HuH-7.5 (cell line): ENCODE measurements around the gene CEP55.
A peak's percentile ranks its signal among the peaks of the same experiment; 100 is the strongest.
"Not testable (repeated sequence)": the region's sequence is repeated elsewhere in the genome, so short reads cannot be mapped to it uniquely, and the experiment has no call there.

Experiments used
- DNase-seq: peaks from one replicate; pipeline ENCODE4 v3.0.0; 2011; ENCODE audit warnings: low spot score

The CEP55 gene

DNA sequence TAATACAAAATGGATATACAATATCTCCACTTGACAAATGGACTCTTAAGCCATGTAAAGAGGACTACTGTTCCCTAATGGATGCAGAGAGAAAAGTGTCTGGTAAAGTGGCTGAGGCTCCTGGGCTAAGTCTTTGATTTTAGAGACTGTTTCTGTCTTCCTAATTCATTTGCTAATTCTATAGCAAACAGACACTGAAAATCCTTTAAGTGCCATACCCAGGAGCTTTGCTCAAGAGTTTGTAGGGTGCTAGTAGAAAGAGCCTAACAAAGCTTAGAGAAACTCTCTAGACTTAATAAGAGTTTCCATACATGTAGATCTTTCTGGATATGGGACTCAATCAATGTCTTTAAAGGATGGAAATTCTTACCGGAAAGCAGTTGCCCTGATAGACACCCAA is 16.7 kb downstream of the CEP55 start:
- DNase-seq = no peak

DNA sequence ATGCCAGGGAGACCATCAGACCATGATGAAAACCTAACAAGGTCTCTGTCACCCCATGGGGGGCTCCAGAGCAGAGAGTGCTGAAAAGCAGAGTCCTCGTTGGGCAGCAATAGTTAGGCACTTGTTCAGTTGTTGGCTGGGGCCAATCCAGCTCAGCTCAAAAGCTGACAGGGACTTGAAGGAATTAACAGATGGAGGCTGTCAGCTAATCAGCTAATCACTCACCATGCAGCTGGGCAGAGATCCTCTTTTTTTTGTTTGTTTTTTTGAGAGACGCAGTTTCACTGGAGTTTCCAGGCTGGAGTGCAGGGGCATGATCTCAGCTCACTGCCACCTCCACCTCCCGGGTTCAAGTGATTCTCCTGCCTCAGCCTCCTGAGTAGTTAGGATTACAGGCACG is 18.1 kb downstream of the CEP55 start:
- DNase-seq = no peak

DNA sequence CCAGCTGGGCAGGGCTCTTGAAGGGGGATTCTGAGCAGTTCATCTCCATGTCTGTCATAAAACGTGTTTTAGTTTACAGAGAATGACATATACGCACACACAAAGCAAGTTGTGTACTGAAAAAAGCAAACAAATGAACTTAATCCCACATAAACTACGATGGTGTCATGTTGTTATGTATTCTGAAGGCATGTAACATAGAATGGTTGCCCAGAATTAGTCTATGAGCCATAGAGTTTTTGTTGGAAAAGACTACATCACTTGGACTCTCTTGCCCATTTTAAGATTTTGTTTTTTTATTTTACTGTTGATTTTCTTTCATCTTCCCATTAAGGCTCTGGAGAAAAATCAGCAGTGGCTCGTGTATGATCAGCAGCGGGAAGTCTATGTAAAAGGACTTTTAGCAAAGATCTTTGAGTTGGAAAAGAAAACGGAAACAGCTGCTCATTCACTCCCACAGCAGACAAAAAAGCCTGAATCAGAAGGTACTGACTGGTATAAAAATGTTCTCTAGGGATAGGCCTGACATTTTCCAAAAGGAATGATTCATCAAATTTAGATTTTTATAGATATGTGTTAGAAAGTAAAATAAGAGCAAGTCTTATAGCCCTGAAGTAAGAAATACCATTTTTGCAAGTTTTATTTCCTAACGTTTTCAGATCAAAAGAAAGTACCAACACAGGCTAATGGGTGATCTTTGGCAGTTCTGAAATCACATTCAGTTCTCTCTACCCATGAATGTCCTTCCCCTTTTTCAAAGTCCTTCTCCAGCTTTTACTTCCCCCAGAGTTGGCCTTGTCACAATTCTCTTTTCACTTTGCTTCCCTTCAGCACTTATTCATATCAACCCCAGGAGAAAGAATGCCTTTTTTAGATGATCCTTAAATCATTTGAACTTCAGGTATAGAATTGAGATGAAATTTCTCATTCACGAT is 18.9 kb downstream of the CEP55 start:
- no peak for DNase-seq

DNA sequence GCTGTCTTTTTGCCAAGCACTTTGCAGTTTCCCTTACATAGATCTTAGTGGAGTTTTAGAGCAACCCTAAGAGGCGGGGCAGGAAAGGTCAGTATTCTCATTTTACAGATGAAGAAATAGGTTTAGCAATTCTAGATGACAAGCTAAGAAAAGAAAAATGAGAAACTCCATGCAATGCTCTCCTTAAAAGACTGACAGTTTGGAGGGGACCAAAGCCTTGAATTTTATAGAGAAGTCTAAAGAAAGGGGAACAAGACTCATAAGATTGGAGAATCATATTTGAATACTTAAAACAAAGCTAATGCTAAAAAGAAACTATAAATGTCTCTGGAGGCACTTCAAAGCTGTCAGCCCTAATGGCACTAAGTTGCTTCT is 19.6 kb downstream of the CEP55 start:
- no peak for DNase-seq

DNA sequence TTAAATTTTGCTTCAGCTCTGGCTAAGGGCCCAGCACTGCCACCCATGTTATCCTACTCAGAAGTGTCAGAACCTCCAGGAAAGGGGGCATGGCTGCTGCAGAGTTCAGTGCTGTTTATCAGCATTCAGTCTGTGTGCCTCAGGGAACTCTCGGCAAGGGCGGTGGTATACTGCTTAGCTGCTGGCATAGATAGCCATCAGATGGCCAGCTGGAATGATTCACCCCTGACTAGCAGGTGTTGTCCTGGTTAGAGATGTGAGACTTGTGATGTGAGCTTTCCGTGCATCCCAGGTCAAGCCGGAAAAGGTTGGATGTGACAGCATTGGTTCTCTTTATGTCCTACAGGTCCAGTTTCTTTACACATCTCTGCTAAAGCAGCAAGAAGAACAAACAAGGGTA is 22.1 kb downstream of the CEP55 start:
- DNase-seq = no peak

DNA sequence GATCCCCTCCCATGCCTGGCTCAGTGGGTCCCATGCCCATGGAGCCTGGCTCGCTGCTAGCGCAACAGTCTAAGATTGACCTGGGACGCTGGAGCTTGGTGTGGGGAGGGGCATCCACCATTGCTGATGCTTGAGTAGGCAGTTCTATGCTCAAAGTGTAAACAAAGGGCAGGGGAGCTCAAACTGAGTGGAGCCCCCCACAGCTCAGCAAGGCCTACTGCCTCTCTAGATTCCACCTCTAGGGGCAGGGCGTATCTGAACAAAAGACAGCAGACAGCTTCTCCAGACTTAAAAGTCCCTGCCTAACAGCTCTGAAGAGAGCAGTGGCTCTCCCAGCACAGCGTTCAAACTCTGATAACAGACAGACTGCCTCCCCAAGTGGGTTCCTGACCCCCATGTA is 38.9 kb downstream of the CEP55 start:
- no peak for DNase-seq

DNA sequence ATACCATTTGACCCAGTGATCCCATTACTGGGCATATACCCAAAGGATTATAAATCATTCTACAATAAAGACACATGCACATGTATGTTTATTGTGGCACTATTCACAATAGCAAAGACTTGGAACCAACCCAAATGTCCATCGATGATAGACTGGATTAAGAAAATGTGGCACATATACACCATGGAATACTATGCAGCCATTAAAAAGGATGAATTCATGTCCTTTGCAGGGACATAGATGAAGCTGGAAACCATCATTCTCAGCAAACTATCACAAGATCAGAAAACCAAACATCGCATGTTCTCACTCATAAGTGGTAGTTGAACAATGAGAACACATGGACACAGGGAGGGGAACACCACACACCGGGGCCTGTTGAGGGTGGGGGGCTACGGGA is 44.5 kb downstream of the CEP55 start:
- DNase-seq = not testable (repeated sequence)

DNA sequence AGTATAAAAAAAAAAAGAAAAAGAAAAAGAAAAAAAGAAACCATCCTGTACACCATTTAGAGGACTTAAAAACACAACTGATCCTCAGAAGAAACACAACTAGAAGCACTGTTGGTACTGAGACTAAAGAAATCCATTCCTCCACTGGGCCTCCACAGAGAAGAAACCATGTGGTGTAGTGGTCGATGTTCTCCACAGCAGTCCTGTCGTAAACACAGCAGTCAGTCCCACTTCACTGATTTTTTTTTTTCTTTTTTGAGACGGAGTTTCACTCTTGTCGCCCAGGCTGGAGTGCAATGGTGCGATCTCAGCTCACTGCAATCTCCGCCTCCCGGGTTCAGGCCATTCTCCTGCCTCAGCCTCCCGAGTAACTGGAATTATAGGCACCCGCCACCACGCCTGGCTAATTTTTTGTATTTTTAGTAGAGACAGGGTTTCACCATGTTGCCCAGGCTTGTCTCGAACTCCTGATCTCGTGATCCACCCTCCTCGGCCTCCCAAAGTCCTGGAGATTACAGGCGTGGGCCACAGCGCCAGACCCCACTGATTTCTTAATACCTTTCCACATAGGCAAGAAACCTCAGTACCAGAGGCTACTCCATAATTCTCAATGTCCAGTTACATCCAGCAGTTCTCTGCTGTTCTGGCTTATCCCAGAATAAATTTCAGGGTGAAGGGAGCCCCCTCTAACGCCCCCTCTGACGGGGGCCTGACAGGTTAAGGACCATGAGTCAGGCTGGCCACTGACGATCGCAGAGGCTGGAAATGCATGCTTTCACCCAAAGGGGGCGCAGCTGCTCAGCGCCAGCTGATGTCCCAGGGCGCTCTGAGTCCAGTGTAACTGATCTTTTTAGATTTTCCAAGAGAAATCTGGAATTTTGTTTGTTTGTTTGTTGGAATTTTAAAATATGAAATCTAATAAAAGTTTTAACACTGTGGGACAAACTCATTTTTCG is 45.3 kb downstream of the CEP55 start:
- DNase-seq = no peak

DNA sequence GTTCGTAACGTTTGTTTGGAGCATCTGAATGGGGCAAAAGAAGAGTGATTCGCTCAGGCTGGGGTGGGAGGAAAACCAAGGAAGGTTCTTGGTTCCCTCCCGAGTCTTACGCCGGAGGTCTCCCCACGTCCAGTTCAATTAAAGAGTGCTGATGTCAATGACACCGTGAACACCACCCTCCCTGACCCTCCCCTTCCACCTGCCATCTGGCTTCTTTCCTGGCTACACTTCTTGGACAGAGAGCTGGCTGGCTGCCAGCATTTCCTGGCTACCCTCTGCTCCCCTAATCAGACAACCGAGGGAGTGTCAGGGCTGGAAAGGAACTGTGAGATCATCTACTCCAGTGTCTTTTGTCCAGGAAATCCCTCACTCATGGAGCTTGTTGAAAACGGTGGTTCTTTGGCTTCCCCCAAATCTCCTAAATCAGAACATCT is 46.0 kb downstream of the CEP55 start:
- DNase-seq = no peak

DNA sequence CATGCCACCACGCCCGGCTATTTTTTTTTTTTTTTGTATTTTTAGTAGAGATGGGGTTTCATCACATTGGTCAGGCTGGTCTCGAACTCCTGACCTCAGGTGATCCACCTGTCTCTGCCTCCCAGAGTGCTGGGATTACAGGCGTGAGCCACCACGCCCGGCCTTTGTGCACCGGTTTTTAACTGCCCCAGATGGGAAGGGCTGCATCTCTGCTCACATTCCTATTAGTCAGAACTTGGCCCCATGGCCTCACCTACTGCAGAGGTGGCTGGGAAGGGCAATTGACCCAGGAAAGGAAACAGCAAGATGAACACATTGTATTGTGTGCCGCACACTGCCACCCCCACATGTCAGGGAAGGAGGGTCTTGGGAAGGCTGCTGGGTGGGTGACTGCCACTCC is 50.6 kb downstream of the CEP55 start:
- DNase-seq = not testable (repeated sequence)

DNA sequence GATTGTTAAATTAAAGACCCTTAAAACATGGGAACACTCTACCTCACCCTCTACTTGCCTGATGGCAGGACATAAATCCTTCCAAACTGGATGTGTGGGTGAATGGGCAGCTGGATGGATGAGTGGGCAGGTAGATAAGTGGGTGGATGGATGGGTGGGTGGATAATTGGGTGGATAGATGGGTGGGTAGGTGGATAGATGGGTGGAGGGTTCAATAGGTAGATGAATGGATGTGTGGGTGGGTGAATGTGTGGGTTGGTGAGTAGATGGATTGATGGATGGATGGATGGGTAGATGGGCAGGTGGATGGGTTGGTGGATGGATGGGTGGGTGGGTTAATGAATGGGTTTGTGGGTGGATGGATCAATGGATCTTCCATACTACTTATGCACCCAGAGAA is 51.1 kb downstream of the CEP55 start:
- DNase-seq = no peak

DNA sequence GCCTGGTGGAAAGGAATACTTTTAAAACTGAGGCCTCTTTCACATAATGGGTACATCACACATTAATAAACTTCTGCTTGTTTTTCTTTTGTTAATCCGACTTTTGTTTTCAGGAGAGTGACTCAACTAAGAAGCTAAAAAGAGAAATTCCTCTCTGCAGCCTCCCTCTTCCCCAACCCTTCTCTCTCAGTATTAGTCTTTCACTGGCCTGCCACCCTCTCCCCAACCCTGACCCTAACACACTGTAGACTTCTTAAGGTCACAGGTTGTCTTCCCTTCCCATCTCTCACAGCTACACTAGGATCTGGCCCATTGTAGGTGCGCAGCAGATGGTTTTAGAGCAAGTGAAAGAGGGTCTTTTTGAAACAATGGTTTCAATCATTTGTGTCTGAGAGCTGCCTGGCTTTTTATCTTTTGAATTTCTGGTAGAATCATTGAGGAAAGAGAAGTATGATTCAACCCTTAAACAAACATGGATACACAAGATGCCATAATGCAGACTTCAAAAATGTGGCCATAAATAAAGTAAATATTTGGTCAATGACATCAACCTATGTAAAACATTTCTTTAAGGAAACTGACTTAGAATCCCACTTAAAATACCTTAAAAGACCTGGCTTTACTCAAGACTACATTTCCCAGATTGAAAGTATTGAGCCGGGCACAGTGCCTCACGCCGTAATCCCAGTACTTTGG is 52.1 kb downstream of the CEP55 start:
- DNase-seq = no peak

DNA sequence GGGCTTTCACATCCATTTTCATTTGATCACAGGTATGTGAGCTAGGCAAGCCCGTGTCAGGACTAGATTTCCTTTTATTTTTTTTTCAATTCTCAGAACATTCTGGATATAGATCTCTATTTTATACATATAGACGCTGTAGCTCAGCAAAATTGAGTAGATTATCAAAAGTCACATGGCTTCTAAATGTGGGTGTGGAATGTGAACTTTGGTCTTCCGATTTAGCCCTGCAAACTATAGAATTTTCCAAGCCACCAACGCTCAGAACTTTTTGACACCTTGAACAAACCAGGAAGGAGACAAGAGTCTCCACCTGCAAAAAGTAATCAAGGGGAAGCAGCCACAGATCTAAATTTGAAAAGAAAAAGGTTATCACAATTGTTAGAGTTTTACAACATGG is 54.2 kb downstream of the CEP55 start:
- no peak for DNase-seq

DNA sequence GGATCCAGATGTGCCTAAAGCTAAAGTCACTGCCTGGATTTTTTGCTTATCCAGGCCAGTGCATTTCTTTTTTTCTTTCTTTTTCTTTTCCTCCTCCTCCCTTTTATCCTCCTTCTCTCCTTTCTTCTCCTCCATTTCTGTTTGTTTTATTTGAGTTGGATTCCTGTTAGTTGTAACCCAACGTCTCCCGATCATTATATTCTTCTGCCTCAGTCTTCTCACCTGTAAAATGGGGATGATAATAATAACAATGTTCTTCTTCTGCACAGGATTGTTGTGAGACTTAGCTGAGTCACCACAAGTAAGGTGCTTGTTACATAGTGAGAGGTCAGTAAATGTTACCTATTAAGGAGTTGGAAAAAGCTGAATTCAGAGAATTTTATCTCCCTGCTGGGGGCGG is 56.4 kb downstream of the CEP55 start:
- DNase-seq = no peak

DNA sequence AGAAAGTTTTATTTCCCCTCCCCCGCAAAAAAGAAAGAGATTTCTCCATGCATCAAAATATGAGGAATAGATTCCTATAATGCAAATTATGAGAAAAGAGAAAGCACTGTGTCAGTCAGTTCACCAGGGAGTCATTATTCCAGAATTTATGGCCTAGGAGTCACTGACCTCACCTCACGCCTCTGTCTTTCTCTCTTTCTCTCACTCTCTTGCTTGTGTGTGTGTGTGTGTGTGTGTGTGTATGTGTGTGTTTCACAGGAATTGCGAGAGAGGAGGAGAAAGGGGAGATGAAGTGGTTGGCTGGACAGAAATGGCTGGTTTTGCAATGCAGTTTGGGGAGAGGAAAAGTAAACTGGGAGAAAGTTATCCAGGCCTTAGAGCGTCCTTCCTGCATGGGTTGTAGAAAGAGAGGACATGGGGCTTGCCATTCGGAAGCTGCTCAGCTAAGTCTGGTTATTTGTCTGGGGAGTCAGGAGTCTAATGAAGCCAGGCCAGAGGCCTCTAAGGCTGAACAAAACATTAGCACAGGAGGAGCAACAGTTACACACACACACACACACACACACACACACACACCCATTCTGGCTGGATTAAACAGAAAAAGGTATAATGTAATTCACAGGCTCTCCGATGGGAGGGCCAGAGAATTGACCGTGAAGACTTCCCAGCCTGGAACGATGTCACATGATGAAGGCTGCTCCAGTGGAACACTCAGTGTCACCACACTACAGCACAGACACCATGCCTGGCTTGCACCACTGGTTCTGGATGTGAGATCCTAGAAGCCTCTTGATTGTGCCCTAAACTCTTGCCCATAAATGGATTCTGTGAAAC is 57.3 kb downstream of the CEP55 start:
- no peak for DNase-seq

DNA sequence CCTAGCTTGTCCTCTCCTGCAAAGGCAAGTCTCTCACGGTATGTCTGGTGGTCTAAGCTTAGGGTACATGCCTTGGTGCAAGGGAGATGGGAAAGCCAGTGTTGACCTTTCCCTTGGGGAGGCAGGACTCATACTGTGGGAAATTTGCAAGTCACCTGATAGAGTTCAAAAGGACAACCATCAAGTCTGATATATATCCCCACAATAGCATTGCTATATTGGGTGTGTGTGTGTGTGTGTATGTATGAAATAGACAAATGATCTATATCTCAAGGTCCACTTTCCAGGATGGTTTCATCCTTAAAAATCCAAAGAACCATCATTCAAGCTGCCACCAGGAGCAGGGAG is 57.9 kb downstream of the CEP55 start:
- no peak for DNase-seq

DNA sequence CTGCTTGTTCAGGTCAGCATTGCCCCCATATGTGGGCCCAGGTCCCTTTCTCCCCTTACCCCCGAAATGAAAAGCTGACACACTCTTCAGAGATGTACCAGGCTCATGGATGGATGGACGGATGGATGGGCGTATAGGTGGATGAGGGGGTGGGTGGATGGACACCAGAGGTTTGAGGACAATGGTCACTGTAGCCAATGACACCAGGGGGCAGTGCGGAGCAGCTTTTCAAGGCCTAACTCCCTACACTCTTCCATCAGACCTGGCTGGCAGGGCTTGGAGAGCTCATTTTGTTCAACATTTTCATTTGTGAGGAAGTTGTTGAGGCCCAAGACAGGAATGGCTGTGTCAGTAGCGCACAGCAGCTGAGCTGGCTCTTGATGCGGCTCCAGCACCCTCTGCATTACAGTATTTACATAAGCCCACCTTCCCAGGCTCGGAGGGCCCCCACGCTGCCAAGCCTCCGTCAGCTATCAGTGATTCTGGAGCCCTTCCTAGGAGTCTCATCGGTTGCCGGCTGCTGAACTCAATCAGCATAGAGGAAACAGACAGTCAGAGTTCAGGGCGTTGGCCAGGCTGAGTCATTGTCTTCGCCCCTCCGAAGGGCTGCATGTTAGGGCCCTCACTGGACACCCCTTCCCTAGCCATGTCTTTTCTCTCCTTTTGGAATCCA is 58.5 kb downstream of the CEP55 start:
- peak; percentile 63 for DNase-seq

DNA sequence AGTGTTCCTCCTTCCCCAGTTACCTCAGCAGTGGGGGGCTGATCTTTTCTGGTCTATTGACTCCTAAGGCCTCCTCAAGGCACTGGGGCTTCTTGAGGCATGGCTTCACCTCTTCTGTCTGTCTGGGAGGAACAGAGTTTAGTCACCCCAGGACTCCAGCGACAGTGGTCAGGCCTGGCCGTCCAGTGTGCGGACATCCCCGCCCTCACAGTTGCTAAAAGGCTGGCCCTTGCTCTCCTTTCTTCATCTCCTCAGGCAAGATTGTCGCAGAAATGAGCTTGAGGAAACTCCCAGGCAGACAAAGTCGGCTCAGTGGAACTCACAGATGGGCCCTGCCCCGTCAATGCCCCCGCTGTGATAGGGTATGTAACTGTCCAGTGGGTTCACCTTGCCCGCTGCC is 63.1 kb downstream of the CEP55 start:
- no peak for DNase-seq

DNA sequence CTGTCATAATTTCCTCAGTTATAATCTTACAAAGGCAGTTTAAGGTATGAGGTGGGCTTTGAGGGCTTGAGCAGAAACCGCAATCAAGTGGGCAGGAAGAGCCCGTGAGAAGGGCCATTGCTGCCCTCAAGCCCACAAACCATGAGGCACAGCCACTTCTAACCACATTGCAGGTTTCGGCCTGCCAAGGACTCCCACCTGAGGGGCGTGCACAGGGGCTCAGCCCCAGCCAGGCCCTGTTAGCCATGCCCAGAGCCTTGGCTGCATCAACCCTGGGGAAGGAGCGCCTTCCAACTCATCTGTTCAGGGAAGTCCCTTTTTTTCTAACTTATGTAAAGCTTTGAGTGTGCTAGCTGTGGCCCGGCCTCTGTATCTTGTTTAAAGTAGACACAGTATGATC is 64.1 kb downstream of the CEP55 start:
- no peak for DNase-seq

DNA sequence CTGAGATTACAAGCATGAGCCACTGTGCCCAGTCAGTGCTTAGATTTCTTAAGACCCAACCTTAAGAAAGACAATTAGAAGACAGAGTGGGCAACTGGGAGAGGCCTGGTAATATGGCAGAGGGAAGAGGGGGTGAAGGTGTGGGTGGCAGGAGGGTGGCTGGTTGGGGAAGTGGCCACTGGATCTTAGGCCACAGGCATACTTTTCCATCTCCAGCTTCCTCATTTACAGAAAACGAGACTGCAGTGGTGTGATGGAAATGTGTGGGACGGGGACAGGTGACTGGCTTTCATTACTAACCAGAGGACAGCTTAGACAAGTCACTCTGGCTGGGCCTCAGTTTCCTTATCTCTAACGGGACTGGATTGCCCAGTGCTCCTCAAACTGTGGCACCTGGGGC is 69.0 kb downstream of the CEP55 start:
- no peak for DNase-seq
